Activated CD8-positive, alpha-beta T cell treated with anti-CD3 and anti-CD28 coated beads, Interleukin-2, amount 10 ng/mL, durations not matched to agents 7 days and 5 days (primary cell): ENCODE measurements around the gene CSDE1. TPM values are rescaled to one million over a fixed set of nuclear protein-coding genes. Genes with fewer than 3 reads are reported as not detected.
"Not testable (repeated sequence)": the region's sequence is repeated elsewhere in the genome, so short reads cannot be mapped to it uniquely, and the experiment has no call there.

Experiments
- ATAC-seq: fragments of 150-1000 bp; cut with Tn5 transposase; one replicate; pipeline ENCODE4 v1.10.0; 2021; ENCODE audit warnings: moderate library complexity
- CTCF ChIA-PET: fragments of 350-600 bp; sonication (Branson Sonifier 250); formaldehyde crosslinking; loops from one replicate; lab custom pipeline; 2021; ENCODE audit warnings: antibody characterized with exemption; lab: Charles Lee
- POLR2A ChIA-PET: fragments of 350-600 bp; sonication (Branson Sonifier 250); formaldehyde crosslinking; loops from one replicate; lab custom pipeline; 2021; ENCODE audit warnings: antibody characterized with exemption; lab: Charles Lee
- DNase-seq: peaks from one replicate; pipeline ENCODE4 v3.0.0-alpha.2; 2020
- H3K27ac Mint-ChIP-seq: one replicate; pipeline ENCODE4 v1.8.0; 2021; ENCODE audit warnings: mild to moderate bottlenecking, mixed read lengths
- H3K27me3 Mint-ChIP-seq: one replicate; pipeline ENCODE4 v1.8.0; 2021; ENCODE audit warnings: low read depth, mixed read lengths
- H3K36me3 Mint-ChIP-seq: one replicate; pipeline ENCODE4 v1.8.0; 2021; ENCODE audit warnings: low read depth, mixed read lengths
- H3K4me1 Mint-ChIP-seq: one replicate; pipeline ENCODE4 v1.8.0; 2021; ENCODE audit warnings: low read depth, mixed read lengths
- H3K4me3 Mint-ChIP-seq: one replicate; pipeline ENCODE4 v1.8.0; 2021; ENCODE audit warnings: mild to moderate bottlenecking, mixed read lengths
- H3K9me3 Mint-ChIP-seq: one replicate; pipeline ENCODE4 v1.8.0; 2022; ENCODE audit warnings: mixed read lengths; ENCODE audit not compliant: insufficient read depth
- total RNA-seq, 2 experiments: library from RNA; stranded (reverse); gene quantifications; one replicate each; pipeline ENCODE4 v1.2.3, GENCODE V29; 2021

Gene CSDE1
- total RNA-seq, 2 experiments from 2014 or later = 359 to 362 TPM

DNA sequence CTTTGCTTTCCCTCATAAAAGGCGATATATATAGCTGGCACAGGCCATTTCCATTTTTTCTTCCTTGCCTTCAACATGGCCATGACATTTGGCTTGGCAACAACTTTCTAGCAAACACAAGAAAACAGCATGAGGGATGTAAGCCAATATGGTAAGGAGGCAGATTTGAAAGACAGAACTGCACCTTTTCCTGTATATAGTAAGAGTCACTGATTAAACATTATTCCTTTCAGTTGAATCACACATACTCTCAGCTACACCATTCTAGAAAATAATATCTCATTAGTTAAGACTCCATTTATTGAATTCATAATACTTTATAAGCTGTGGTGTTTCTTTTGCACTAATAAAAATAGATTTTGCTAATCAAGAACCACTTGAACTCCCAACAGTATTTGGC lies 13.2 kb upstream of the CSDE1 start:
- Mint-ChIP-seq H3K4me3 (no peak overlapping the region), H3K27ac (no peak overlapping the region), H3K27me3 (no peaks in the 10 kb centered on the region), H3K9me3 (no peaks in the 10 kb centered on the region), H3K36me3 (peaks cover 28% of the 10 kb centered on the region), H3K4me1 (no peaks in the 10 kb centered on the region)
- DNase-seq = no peak
- CTCF ChIA-PET = no interaction called here
- POLR2A ChIA-PET = interaction anchor here (0.9 to 1.1 kb wide), 2 partner anchors 13 to 55 kb away, joined by 3 to 4 read pairs; partner anchors contain the start of genes CSDE1 and NRAS
- ATAC-seq = no peak

DNA sequence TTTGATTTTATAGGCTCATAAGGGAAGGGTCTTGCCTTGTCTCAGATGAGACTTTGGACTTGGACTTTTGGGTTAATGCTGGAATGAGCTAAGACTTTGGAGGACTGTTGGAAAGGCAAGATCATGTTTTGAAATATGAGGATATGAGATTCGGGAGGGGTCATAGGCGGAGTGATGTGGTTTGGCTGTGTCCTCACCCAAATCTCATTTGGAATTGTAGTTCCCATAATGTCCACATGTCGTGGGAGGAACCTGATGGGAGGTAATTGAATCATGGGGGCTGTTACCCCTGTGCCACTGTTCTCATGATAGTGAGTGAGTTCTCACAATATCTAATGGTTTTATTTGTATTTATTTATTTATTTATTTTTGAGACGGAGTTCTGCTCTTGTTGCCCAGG lies 6.9 kb upstream of the CSDE1 start:
- Mint-ChIP-seq H3K27ac (no peak overlapping the region), H3K4me1 (no peaks in the 10 kb centered on the region), H3K36me3 (peaks cover 6% of the 10 kb centered on the region), H3K4me3 (no peak overlapping the region), H3K9me3 (peaks cover 8% of the 10 kb centered on the region), H3K27me3 (no peaks in the 10 kb centered on the region)
- DNase-seq = no peak
- ChIA-PET CTCF (no interaction called here), POLR2A (interaction anchor here (1.1 kb wide), 1 partner anchor 15 kb away, joined by 3 read pairs; no protein-coding TSS in a partner anchor)
- no peak for ATAC-seq

DNA sequence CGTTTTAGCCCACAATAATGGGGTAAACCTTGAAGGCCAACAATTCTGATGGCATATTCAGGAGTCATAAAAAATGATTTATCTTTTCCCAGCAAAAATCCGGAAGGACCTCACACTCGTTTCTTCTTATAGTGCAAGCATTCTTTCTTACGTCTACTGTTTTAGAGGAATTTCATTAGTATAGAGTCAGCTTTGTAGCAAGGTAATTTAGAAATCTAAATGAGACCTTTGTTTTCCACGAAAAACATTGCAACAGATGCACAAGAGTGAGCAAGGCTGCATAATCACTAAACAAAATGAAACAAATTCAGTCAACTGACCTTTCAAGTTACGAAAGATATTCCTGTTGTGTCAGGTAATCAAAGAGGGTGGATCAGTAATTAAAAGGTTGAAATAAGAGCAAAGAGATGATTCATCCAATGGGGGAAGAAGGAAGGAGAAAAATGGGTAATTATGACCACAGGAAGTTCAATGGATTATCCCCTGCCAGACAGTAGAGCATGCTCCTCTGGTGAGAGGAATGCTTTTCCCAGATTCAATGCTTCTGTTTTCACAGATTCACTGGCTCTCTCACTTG lies 560 bp upstream of the CSDE1 start:
- CTCF ChIA-PET = interaction anchor here (1.2 kb wide), 2 partner anchors 10 to 88 kb away, joined by 3 to 4 read pairs; partner anchors contain the start of gene DENND2C
- POLR2A ChIA-PET = interaction anchor here (0.9 to 1.6 kb wide), 5 partner anchors 9 to 247 kb away, joined by 4 to 8 read pairs (median 4); partner anchors contain the start of genes NRAS and TRIM33
- Mint-ChIP-seq H3K4me1 (peaks cover 41% of the 10 kb centered on the region), H3K27me3 (no peaks in the 10 kb centered on the region), H3K9me3 (peaks cover 7% of the 10 kb centered on the region), H3K36me3 (peaks cover 40% of the 10 kb centered on the region), H3K4me3 (peak overlapping the region; percentile 100), H3K27ac (peak overlapping the region; percentile 100)
- ATAC-seq (no peak), DNase-seq (no peak)

DNA sequence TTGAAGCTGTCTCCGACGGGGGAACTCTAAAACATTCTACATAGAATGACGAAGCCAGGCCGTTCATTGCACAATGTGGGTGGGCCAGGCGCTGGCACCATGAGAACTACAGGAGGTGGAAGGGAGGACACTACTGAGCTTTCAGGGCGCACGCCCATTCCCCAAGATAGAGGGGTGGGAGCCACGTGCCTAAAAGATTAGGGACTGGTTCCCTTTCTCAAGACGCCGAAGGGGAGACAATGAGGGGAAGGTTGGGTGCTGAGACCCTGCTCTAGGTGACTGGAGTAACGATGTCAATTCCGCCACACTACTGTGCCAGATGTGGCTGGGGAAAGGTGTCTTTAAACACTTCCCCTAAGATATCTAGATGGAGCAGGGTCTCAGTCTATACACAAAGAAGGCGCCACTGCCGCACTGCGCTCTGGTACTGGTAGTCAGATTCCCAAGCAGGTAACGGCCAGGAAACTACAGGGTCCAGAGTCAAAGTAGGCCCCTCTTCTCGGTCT lies 782 bp downstream of the CSDE1 start:
- Mint-ChIP-seq H3K4me1 (peaks cover 53% of the 10 kb centered on the region), H3K27ac (peak overlapping the region; percentile 100), H3K27me3 (no peaks in the 10 kb centered on the region), H3K4me3 (peak overlapping the region; percentile 100), H3K36me3 (peaks cover 45% of the 10 kb centered on the region), H3K9me3 (no peaks in the 10 kb centered on the region)
- ATAC-seq = no peak
- ChIA-PET CTCF (interaction anchor here (1.2 to 1.3 kb wide), 3 partner anchors 8 to 87 kb away, joined by 3 to 5 read pairs (median 4); partner anchors contain the start of genes DENND2C and NRAS), POLR2A (interaction anchor here (0.7 to 2.2 kb wide), 11 partner anchors 8 to 827 kb away, joined by 3 to 8 read pairs (median 4); partner anchors contain the start of genes NRAS, SIKE1 and TRIM33)
- peak; percentile 32 for DNase-seq

DNA sequence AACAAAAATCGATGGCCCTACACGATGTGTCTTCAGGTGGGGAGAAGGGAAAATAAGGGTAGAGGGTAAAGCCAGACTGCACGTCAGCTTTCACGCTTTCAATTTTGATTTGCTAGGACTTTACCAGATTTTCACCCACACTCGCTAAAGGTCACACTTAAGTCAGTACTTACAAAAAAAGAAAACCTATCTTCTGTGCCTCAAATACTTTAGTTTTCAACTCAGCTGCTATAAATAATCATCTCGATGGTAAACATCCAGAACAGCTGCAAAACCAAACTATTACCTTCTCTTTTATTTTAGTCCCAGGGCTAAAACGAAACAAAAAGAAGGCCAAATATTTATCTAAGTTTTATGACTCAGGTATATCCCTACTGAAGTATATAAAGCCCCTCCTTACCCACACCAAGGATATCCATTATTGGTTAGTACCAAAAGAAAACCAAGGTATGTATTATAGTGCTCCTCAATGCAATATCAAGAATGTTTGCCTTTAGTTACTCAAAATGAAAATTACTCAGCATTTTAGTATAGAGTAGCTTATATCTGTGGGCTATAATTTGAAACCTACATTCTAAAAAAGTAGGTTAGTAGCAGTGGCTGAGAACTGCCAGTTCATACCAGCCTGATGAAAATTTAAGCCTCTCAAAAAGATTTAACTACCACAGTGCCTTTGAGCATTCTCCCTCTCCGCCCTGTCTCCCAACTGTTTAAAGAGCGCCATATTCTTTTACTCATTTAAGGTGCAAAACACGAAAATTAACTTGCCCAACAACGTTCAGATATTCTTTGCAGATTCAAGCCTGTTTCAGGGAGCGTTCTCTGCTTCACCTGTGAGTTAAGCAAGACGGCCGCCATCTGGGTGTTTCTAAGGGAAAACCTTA lies 1.5 kb downstream of the CSDE1 start:
- H3K36me3 Mint-ChIP-seq = peaks cover 45% of the 10 kb centered on the region
- ATAC-seq (no peak), DNase-seq (no peak)
- peak overlapping the region; percentile 100 for H3K4me3 Mint-ChIP-seq
- H3K27ac Mint-ChIP-seq = peak overlapping the region; percentile 100
- peaks cover 61% of the 10 kb centered on the region for H3K4me1 Mint-ChIP-seq
- no peaks in the 10 kb centered on the region for H3K9me3 Mint-ChIP-seq
- ChIA-PET POLR2A (interaction anchor here (1.3 to 2.2 kb wide), 3 partner anchors 8 to 40 kb away, joined by 4 to 7 read pairs (median 6); partner anchors contain the start of genes NRAS and SIKE1), CTCF (interaction anchor here (1.1 kb wide), 1 partner anchor 34 kb away, joined by 3 read pairs; no protein-coding TSS in a partner anchor)
- H3K27me3 Mint-ChIP-seq = no peaks in the 10 kb centered on the region

DNA sequence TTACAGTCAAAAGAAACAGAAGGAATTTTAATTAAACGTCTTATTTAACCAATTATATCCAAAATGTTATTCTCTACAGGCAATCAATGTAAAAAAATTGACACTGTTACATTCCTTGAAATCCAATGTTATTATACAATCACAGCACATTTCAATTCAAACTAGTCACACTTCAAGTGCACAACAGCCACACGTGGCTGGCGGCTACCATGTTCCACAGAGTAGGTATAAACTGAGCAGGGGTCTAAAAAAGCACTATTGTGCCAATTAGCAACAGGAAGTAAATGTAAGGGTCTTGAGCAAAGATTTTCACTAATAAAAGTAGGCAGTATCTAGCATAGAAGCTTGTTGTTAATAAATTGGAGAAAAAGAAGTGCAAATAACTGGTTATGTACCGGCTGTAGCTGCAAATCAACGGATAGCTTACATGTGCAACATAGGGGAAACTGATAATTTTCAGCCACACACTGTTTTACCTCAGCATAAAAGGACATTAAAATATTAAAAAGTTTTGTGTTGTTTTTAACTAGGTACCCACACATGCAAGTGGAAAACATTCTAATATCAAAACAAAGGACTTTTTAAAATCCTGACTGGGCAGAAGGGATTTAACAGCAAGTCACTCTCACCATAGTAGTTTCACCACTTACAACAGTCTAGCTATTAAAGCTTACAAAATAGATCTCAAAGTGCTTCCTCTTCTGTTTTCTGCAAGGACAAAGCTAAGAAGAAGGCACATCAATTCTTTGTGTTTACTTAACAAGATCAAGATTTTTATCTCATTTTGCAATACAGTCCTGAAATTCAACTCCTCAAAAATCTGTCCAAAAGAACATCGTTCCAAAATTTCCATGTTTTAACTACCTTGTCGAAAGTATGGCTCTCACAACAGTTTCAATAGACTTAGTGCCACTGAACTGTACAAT lies 2.5 kb downstream of the CSDE1 start:
- DNase-seq = no peak
- no peak for ATAC-seq

DNA sequence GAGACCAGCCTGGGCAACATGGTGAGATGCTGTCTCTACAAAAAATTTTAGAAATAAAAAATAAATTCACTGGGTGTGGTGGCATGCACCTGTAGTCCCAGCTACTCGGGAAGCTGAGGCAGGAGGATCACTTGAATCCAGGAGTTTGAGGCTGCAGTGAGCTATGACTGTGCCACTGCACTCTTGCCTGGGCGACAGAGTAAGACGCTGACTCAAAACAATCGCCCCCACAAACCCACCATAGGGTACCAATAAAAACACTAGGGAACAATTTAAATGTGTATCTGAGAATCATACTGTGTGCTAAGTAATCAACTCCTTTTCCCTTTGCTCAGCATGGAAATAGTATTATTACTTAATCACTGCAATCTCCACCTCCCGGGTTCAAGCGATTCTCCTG lies 4.1 kb downstream of the CSDE1 start:
- Mint-ChIP-seq H3K4me1 (peaks cover 82% of the 10 kb centered on the region), H3K27ac (peak overlapping the region; percentile 87), H3K4me3 (peak overlapping the region; percentile 100), H3K36me3 (peaks cover 63% of the 10 kb centered on the region)
- DNase-seq, POLR2A ChIA-PET, H3K9me3 Mint-ChIP-seq, ATAC-seq, H3K27me3 Mint-ChIP-seq: not testable (repeated sequence)
- CTCF ChIA-PET = interaction anchor here (0.9 to 1.0 kb wide), 2 partner anchors 9 to 17 kb away, joined by 4 read pairs; no protein-coding TSS in a partner anchor

More for the DNA sequence above, 2.5 kb downstream of the CSDE1 start:
- peaks cover 49% of the 10 kb centered on the region for H3K36me3 Mint-ChIP-seq
- peak overlapping the region; percentile 100 for H3K27ac Mint-ChIP-seq
- CTCF ChIA-PET = interaction anchor here (1.1 to 1.5 kb wide), 2 partner anchors 10 to 33 kb away, joined by 3 to 7 read pairs; no protein-coding TSS in a partner anchor
- H3K4me3 Mint-ChIP-seq = peak overlapping the region; percentile 100
- POLR2A ChIA-PET = interaction anchor here (1.0 to 2.2 kb wide), 3 partner anchors 25 to 39 kb away, joined by 3 to 7 read pairs (median 6); partner anchors contain the start of genes NRAS and SIKE1
- H3K4me1 Mint-ChIP-seq = peaks cover 70% of the 10 kb centered on the region
- H3K27me3 Mint-ChIP-seq = no peaks in the 10 kb centered on the region
- H3K9me3 Mint-ChIP-seq = no peaks in the 10 kb centered on the region

DNA sequence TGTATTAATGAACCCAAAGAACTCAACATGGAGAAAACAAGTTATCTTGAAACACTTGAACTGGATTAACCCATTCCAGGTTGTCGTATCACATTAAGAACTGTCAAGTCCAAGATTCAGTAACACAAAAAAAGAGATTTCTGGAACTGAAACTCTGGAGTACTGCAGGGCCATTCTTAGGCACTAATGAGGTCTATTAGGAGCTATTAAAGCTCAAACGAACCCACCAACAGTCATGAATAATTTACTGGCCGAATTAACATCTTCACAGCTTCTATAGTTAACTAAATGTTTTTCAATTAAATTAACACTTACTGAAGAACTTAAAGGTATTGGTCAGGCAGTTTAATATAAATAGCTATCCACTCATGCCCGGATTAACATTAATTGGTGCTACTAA lies 4.6 kb downstream of the CSDE1 start:
- ATAC-seq (no peak), DNase-seq (no peak)
- Mint-ChIP-seq H3K9me3 (no peaks in the 10 kb centered on the region), H3K4me1 (peaks cover 82% of the 10 kb centered on the region), H3K4me3 (no peak overlapping the region), H3K36me3 (peaks cover 65% of the 10 kb centered on the region), H3K27ac (peak overlapping the region; percentile 43), H3K27me3 (no peaks in the 10 kb centered on the region)
- ChIA-PET POLR2A (no interaction called here), CTCF (interaction anchor here (0.9 to 1.0 kb wide), 2 partner anchors 9 to 17 kb away, joined by 4 read pairs; no protein-coding TSS in a partner anchor)

DNA sequence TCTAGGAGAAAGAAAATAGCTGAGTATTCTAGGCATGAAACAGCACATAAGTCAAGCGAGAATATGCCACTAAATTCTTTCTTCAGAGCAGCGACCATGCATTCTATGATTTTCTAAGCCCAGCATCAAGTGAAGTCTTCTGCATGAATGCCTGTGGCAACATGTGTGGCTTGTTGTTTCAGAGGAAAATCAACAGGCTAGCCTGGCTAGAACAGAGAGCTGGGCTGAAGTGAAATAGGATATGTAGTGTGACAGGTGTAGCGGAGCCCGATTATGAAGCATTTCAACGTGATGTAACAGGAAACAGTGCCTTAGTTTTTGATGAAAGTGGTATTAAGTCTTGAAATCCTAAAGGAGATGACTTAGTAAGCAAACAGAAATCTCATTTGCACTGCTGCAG lies 7.0 kb downstream of the CSDE1 start:
- Mint-ChIP-seq H3K4me3 (no peak overlapping the region), H3K36me3 (peaks cover 57% of the 10 kb centered on the region), H3K27ac (peak overlapping the region; percentile 16), H3K9me3 (no peaks in the 10 kb centered on the region), H3K27me3 (no peaks in the 10 kb centered on the region), H3K4me1 (peaks cover 82% of the 10 kb centered on the region)
- CTCF ChIA-PET = interaction anchor here (1.5 kb wide), 1 partner anchor 13 kb away, joined by 3 read pairs; no protein-coding TSS in a partner anchor
- POLR2A ChIA-PET = no interaction called here
- ATAC-seq = no peak
- no peak for DNase-seq

DNA sequence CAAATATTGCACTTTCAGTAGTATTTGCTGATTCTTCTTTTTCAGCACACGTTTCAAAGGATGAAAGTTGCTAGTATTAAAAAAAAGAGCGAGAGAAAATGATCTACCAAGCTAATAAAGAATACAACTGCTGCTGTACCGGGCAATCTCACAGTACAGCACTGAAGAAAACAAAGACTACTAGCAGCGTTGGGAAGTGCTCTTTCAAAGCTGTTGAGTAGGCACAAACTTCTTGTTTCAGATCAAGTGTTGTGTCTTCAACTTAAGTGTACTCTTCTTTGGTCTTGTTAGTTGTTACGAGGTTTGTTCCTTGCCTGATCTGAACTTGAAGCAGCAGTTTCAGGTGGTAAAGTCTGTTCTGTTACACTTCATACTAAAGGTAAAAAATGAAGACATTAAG lies 7.9 kb downstream of the CSDE1 start:
- POLR2A ChIA-PET = interaction anchor here (1.4 to 2.2 kb wide), 3 partner anchors 8 to 34 kb away, joined by 4 to 6 read pairs (median 4); partner anchors contain the start of gene CSDE1
- Mint-ChIP-seq H3K36me3 (peaks cover 58% of the 10 kb centered on the region), H3K27ac (no peak overlapping the region)

More for the DNA sequence above, 7.9 kb downstream of the CSDE1 start:
- Mint-ChIP-seq H3K4me1 (peaks cover 77% of the 10 kb centered on the region), H3K4me3 (no peak overlapping the region), H3K27me3 (no peaks in the 10 kb centered on the region), H3K9me3 (no peaks in the 10 kb centered on the region)
- DNase-seq (no peak), ATAC-seq (no peak)
- CTCF ChIA-PET = no interaction called here
